ENCODE data around the gene DHDDS. TPM values are rescaled to one million over a fixed set of nuclear protein-coding genes. Genes with fewer than 3 reads are reported as not detected.

DHDDS gene
- total RNA-seq, 1 donor from 2014 or later = 37.2 TPM

GRCh38 chr1:26476958-26477357, 44.8 kb downstream of the DHDDS start:
- peaks cover 60% of the 10 kb centered on the region for H3K36me3 ChIP-seq
- ATAC-seq (no peak), DNase-seq (no peak)
- intact Hi-C loops (cut with DNase I) = no loop called here
- H3K27ac ChIP-seq = no peak overlapping the region
- no peaks in the 10 kb centered on the region for H3K27me3 ChIP-seq (ENCODE audit: low read depth)
- TF ChIP-seq CTCF (IDR thresholded peaks at IDR 0.05) = no peak
- H3K4me3 ChIP-seq = no peak overlapping the region
- H3K4me1 ChIP-seq = peaks cover 27% of the 10 kb centered on the region
- no peaks in the 10 kb centered on the region for H3K9me3 ChIP-seq

GRCh38 chr1:26477446-26478152, 45.5 kb downstream of the DHDDS start:
- Histone ChIP-seq H3K4me3 (no peak overlapping the region), H3K36me3 (peaks cover 60% of the 10 kb centered on the region), H3K9me3 (no peaks in the 10 kb centered on the region), H3K27me3 (ENCODE audit: low read depth) (no peaks in the 10 kb centered on the region), H3K4me1 (peaks cover 27% of the 10 kb centered on the region), H3K27ac (no peak overlapping the region)
- no peak for TF ChIP-seq CTCF (IDR thresholded peaks at IDR 0.05)
- DNase-seq (no peak), ATAC-seq (no peak)
- intact Hi-C loops (cut with DNase I) = no loop called here

- intact Hi-C loops (cut with DNase I) = no loop called here
- TF ChIP-seq CTCF (IDR thresholded peaks at IDR 0.05) = no peak
- peaks cover 26% of the 10 kb centered on the region for H3K4me1 ChIP-seq
Measured at GRCh38 chr1:26478159-26478558, 46.0 kb downstream of the DHDDS start.

GRCh38 chr1:26478988-26479387, 46.9 kb downstream of the DHDDS start:
- intact Hi-C loops (cut with DNase I) = no loop called here
- peaks cover 18% of the 10 kb centered on the region for H3K4me1 ChIP-seq
- TF ChIP-seq CTCF (IDR thresholded peaks at IDR 0.05) = no peak
- no peak for DNase-seq
- H3K9me3 ChIP-seq = no peaks in the 10 kb centered on the region
- no peak overlapping the region for H3K27ac ChIP-seq
- H3K27me3 ChIP-seq (ENCODE audit: low read depth) = no peaks in the 10 kb centered on the region
- peaks cover 52% of the 10 kb centered on the region for H3K36me3 ChIP-seq
- ATAC-seq = no peak
- no peak overlapping the region for H3K4me3 ChIP-seq

More at GRCh38 chr1:26478159-26478558, 46.0 kb downstream of the DHDDS start:
- no peaks in the 10 kb centered on the region for H3K9me3 ChIP-seq
- no peak overlapping the region for H3K27ac ChIP-seq
- H3K27me3 ChIP-seq (ENCODE audit: low read depth) = no peaks in the 10 kb centered on the region
- peaks cover 60% of the 10 kb centered on the region for H3K36me3 ChIP-seq
- ATAC-seq (no peak), DNase-seq (no peak)
- H3K4me3 ChIP-seq = no peak overlapping the region

GRCh38 chr1:26482921-26483320, 50.8 kb downstream of the DHDDS start:
- Histone ChIP-seq H3K27ac (no peak overlapping the region), H3K4me1 (peaks cover 9% of the 10 kb centered on the region), H3K9me3 (no peaks in the 10 kb centered on the region), H3K27me3 (ENCODE audit: low read depth) (no peaks in the 10 kb centered on the region), H3K4me3 (no peak overlapping the region), H3K36me3 (peaks cover 18% of the 10 kb centered on the region)
- DNase-seq (no peak), ATAC-seq (no peak)
- no peak for TF ChIP-seq CTCF (IDR thresholded peaks at IDR 0.05)
- intact Hi-C loops (cut with DNase I) = no loop called here
